OCI-LY7 (cell line): ENCODE data around the gene IBTK. TPM values are rescaled to one million over a fixed set of nuclear protein-coding genes. Genes with fewer than 3 reads are reported as not detected.

Experiments used
- BruUV-seq: library from RNA; stranded (reverse); fragments of 400-500 nt; replicated peaks from 2 replicates; lab custom pipeline; 2021; lab: Mats Ljungman, UMichigan
- CTCF ChIA-PET: fragments of 300-600 bp; sonication (Branson Sonifier 250); formaldehyde crosslinking; loops from one replicate; lab custom pipeline; 2022; ENCODE audit warnings: antibody characterized with exemption; ENCODE audit not compliant: unreplicated experiment; lab: Charles Lee
- POLR2A ChIA-PET: fragments of 300-600 bp; sonication (Branson Sonifier 250); formaldehyde crosslinking; loops from one replicate; lab custom pipeline; 2022; ENCODE audit warnings: antibody characterized with exemption; lab: Charles Lee
- DNase-seq: peaks from one replicate; pipeline ENCODE4 v3.0.0-alpha.2; 2015; ENCODE audit warnings: low spot score
- H2AFZ ChIP-seq: fragments of 200-600 bp; sonication (generic), shearing (Covaris generic); 2 replicates; pipeline ENCODE4 v1.6.1; 2014; ENCODE audit warnings: mild to moderate bottlenecking, antibody characterized with exemption, low read length, moderate library complexity
- H3K27ac ChIP-seq: fragments of 200-600 bp; sonication (generic); 2 replicates; pipeline ENCODE4 v1.5.1; 2014; ENCODE audit warnings: mixed run types, low read depth, mild to moderate bottlenecking, moderate library complexity, low read length, inconsistent platforms; ENCODE audit not compliant: poor library complexity, severe bottlenecking
- H3K36me3 ChIP-seq: fragments of 200-600 bp; sonication (generic); 2 replicates; pipeline ENCODE4 v1.6.1; 2014; ENCODE audit warnings: mild to moderate bottlenecking, antibody characterized with exemption, low read length, moderate library complexity, mixed read lengths; ENCODE audit not compliant: insufficient read depth
- H3K4me1 ChIP-seq: fragments of 200-600 bp; sonication (generic); 2 replicates; pipeline ENCODE4 v1.5.1; 2014; ENCODE audit warnings: mild to moderate bottlenecking, low read length; ENCODE audit not compliant: insufficient read depth, poor library complexity, severe bottlenecking
- H3K4me2 ChIP-seq: fragments of 200-600 bp; sonication (generic); 2 replicates; pipeline ENCODE4 v1.6.1; 2014; ENCODE audit warnings: mild to moderate bottlenecking, low read length
- H3K4me3 ChIP-seq: fragments of 200-600 bp; sonication (generic); 2 replicates; pipeline ENCODE4 v1.5.1; 2014; ENCODE audit warnings: mild to moderate bottlenecking, low read depth, low read length; ENCODE audit not compliant: poor library complexity, severe bottlenecking
- H3K79me2 ChIP-seq: fragments of 200-600 bp; sonication (generic); 2 replicates; pipeline ENCODE4 v1.6.1; 2016; ENCODE audit warnings: low read depth, mild to moderate bottlenecking, low read length, moderate library complexity, mixed read lengths; ENCODE audit not compliant: insufficient read depth
- H3K9me2 ChIP-seq: fragments of 200-600 bp; sonication (generic); 2 replicates; pipeline ENCODE4 v1.6.1; 2016; ENCODE audit warnings: mild to moderate bottlenecking, low read length, mixed read lengths; ENCODE audit not compliant: insufficient read depth
- H3K9me3 ChIP-seq: fragments of 200-600 bp; sonication (generic); 2 replicates; pipeline ENCODE4 v1.6.1; 2014; ENCODE audit warnings: mild to moderate bottlenecking, mixed run types, low read length, mixed read lengths
- H4K20me1 ChIP-seq: fragments of 200-600 bp; sonication (generic); 2 replicates; pipeline ENCODE4 v1.6.1; 2014; ENCODE audit warnings: mild to moderate bottlenecking, antibody characterized with exemption, low read length, moderate library complexity, mixed read lengths; ENCODE audit not compliant: insufficient read depth
- EZH2phosphoT487 ChIP-seq: fragments of 200-600 bp; sonication (generic); IDR thresholded peaks from 2 replicates; pipeline ENCODE4 v1.6.1; 2018; ENCODE audit warnings: low read depth, borderline replicate concordance, mild to moderate bottlenecking, mixed run types, antibody characterized with exemption, low read length, moderate library complexity, mixed read lengths
- intact Hi-C: fragments of 100-400 bp; cut with micrococcal nuclease; formaldehyde crosslinking; loops from one replicate; pipeline ENCODE4 v1.10.0; 2022; ENCODE audit not compliant: unreplicated experiment
- total RNA-seq, 2 experiments: library from RNA; depleted of rRNA in 1 of 2; stranded (reverse); fragments of >200 nt in 1 of 2; shearing (Covaris generic) in 1 of 2; gene quantifications; 2 replicates each; pipeline ENCODE4 v1.2.3, GENCODE V29; 2014 to 2022
- TF ChIP-seq, protein P1 (sequence below): fragments of 200-600 bp; sonication (generic); conservative IDR thresholded peaks from 2 replicates; pipeline ENCODE4 v1.5.1; 2014; ENCODE audit warnings: mild to moderate bottlenecking, antibody characterized with exemption, low read length, moderate library complexity, mixed read lengths

The IBTK gene
- total RNA-seq, 2 experiments from 2014 or later: 18.6 to 31.0 TPM

DNA sequence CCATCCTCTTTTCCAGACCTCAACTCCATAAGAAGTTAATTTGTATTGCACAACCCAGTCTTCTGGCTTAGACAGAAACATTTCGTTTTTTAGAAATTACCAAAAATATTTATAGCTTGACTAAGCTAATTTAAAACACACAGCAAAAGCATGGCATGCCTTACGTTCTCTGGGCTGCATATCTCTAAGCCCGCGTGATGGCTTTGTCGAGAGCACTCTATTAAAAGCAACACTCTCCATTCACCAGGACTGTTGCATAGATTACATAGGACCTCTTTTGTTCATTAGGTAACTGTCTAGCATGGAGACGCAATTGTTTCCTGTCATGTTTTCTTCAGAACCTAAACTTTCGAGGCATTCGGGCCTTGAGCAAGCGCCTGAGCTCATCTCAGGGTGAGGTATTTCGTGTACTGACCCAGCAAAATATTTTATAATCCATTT, 104.5 kb downstream of the IBTK start:
- no peak overlapping the region for H3K4me3 ChIP-seq
- DNase-seq: no peak
- TF ChIP-seq, protein P1, sequence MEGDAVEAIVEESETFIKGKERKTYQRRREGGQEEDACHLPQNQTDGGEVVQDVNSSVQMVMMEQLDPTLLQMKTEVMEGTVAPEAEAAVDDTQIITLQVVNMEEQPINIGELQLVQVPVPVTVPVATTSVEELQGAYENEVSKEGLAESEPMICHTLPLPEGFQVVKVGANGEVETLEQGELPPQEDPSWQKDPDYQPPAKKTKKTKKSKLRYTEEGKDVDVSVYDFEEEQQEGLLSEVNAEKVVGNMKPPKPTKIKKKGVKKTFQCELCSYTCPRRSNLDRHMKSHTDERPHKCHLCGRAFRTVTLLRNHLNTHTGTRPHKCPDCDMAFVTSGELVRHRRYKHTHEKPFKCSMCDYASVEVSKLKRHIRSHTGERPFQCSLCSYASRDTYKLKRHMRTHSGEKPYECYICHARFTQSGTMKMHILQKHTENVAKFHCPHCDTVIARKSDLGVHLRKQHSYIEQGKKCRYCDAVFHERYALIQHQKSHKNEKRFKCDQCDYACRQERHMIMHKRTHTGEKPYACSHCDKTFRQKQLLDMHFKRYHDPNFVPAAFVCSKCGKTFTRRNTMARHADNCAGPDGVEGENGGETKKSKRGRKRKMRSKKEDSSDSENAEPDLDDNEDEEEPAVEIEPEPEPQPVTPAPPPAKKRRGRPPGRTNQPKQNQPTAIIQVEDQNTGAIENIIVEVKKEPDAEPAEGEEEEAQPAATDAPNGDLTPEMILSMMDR: no peak
- no peak overlapping the region for H3K4me2 ChIP-seq
- intact Hi-C loops: no loop called here
- no peaks in the 10 kb centered on the region for H3K9me3 ChIP-seq
- H3K9me2 ChIP-seq: no peaks in the 10 kb centered on the region
- ChIA-PET POLR2A (interaction anchor here (0.7 kb wide), 1 partner anchor 52 kb away, joined by 3 read pairs; no protein-coding TSS in a partner anchor), CTCF (no interaction called here)
- no peaks in the 10 kb centered on the region for H3K79me2 ChIP-seq
- H3K27ac ChIP-seq: no peak overlapping the region
- peaks cover 6% of the 10 kb centered on the region for H3K4me1 ChIP-seq
- H3K36me3 ChIP-seq: no peaks in the 10 kb centered on the region
- no TSS peak for BruUV-seq
- H4K20me1 ChIP-seq: no peaks in the 10 kb centered on the region
- no peak overlapping the region for H2AFZ ChIP-seq

DNA sequence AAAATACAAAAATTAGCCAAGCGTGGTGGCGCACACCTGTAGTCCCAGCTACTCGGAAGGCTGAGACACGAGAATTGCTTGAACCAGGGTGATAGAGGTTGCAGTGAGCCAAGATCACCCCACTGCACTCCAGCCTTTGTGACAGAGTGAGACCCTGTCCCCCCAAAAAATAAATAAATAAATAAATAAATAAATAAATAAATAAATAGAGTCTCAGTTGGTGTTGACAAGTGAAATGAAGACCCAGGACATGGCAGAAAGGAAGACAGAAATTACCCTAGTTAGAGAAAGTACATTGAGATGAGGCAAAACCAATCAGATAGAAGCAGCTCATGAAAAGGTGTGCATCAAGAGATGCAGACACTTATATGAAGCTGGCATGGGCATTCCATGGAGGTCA, 105.0 kb downstream of the IBTK start:
- TF ChIP-seq, protein P1: no peak
- TF ChIP-seq EZH2phosphoT487: no peak
- Histone ChIP-seq H2AFZ (no peak overlapping the region), H3K4me1 (peaks cover 6% of the 10 kb centered on the region), H3K4me2 (no peak overlapping the region), H3K4me3 (no peak overlapping the region), H3K36me3 (no peaks in the 10 kb centered on the region), H3K79me2 (no peaks in the 10 kb centered on the region), H3K9me2 (no peaks in the 10 kb centered on the region), H3K9me3 (no peaks in the 10 kb centered on the region), H3K27ac (no peak overlapping the region), H4K20me1 (no peaks in the 10 kb centered on the region)
- no TSS peak for BruUV-seq
- DNase-seq: no peak
- ChIA-PET POLR2A (no interaction called here), CTCF (no interaction called here)
- intact Hi-C loops: no loop called here

DNA sequence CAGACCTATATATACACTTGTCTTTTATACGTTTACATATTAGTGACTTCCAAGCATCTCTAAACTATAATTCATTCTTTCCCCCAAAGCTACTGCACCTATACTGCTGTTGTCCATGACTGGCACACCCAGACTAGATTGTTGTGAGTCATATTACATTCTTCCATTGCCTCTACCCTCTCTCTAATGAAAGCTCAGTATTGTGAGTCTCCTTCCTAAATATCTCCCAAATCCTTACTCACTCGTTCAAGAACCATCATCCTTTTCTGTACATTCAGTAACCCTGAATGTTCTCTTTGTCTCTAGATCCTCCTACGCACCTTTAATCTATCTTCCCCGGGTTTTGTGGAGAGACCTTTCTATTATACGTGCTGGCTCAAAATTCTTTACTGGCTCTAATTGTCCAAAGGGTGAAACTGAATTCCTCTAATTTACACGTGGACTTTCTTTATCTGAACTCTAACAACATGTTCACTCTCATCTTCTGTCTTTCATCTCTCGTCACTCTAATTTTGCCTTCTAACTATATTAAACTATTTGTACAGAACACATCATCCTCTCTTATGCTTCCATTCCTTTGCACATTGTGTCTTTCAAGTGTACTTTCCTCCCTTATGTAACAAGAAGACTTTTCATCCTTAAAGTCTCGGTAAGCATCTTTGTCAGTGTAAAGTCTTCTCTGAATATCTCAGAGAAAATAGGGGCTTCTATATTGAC, 109.3 kb downstream of the IBTK start:
- TF ChIP-seq, protein P1: no peak
- TF ChIP-seq EZH2phosphoT487: no peak
- intact Hi-C loops: no loop called here
- POLR2A ChIA-PET: no interaction called here
- H3K4me3 ChIP-seq: no peak overlapping the region
- H2AFZ ChIP-seq: no peak overlapping the region
- no peaks in the 10 kb centered on the region for H3K79me2 ChIP-seq
- H3K4me2 ChIP-seq: no peak overlapping the region
- CTCF ChIA-PET: no interaction called here
- no peaks in the 10 kb centered on the region for H3K9me3 ChIP-seq
- BruUV-seq: no TSS peak
- no peaks in the 10 kb centered on the region for H4K20me1 ChIP-seq
- H3K9me2 ChIP-seq: no peaks in the 10 kb centered on the region
- H3K4me1 ChIP-seq: no peaks in the 10 kb centered on the region
- H3K27ac ChIP-seq: no peak overlapping the region
- H3K36me3 ChIP-seq: no peaks in the 10 kb centered on the region
- DNase-seq: no peak
